ENCODE measurements around the gene GSTK1. TPM values are rescaled to one million over a fixed set of nuclear protein-coding genes. Genes with fewer than 3 reads are reported as not detected.

GSTK1 gene
- polyA plus RNA-seq, 1 of the 3 experiments (the other 2 are of a cell fraction): 299 TPM

DNA sequence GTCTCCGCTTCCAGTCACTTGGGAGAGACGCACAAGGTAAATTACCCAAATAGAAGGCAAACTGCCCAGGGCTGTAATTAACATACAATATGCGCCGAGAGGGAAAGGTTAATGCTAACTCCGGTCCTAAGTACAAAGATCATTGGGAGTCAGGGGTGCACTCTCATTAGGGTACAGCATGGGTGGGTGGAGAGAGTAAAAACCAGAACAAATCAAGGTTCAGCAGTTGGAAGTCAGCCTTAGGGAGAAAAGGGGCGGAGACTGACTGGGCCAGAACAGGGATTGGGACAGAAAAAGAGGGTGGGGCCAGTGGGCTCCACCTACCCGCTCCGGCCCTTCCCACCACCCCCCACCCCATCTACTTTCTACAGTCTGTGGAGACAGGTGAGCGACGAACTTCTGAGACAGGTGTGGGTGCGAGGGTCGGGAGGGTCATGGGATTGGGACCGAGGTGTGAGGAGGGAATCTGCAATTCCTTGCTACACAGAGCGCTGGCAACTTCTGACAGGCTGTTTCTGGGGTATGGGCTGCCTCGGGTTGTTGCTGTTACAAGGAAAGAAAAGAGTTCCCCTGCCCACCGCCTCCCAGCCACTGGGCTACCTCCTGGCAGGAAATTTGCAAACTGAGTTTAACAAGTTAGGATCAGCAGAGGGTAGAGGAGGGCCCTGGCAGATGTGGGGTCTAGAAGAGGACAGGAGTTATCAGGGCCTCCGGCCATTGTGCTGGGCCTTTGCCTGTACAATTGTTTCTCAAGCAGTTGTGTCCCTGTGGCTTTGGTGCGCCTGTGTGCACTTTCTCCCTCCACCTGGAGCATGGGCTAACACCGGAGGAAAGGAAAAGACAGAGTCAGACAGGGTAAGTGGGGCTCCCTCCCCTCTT lies 21.6 kb downstream of the GSTK1 start, which contains the start of gene TMEM139:
Gene TMEM139 (plus strand): TSS at position 368 of the 879 bp plus-strand sequence. CDS start 1,000 bp downstream, outside the sequence.
- H3K9me2 ChIP-seq: no peaks in the 10 kb centered on the region
- peaks cover 14% of the 10 kb centered on the region for H3K79me2 ChIP-seq (ENCODE audit: insufficient read depth)
- DNase-seq: peak; percentile 56
- ChIA-PET CTCF (no interaction called here), POLR2A (no interaction called here)
- no peaks in the 10 kb centered on the region for H3K9me3 ChIP-seq
- no peak within 1 kb of the TSS for H3K9ac ChIP-seq
- 92% methylated on average over 19 of the region's 19 CpGs for WGBS (ENCODE audit: low lambda C conversion rate)
- H3K4me1 ChIP-seq (ENCODE audit: control insufficient read depth in 1 of 2, insufficient read depth in 2 of 2, low read depth in 1 of 2, low read length in 1 of 2): peaks cover 7 to 19% of the 10 kb centered on the region in 2 experiments; a peak in 3 of 4 replicates
- TF ChIP-seq TCF12 (IDR thresholded peaks at IDR 0.05) (no peak), NRF1 (IDR thresholded peaks at IDR 0.05; ENCODE audit: low read depth, low read length) (no peak), NFIC (IDR thresholded peaks at IDR 0.05; ENCODE audit: borderline replicate concordance) (no peak), JUND (IDR thresholded peaks at IDR 0.05) (no peak), TEAD4 (IDR thresholded peaks at IDR 0.05; ENCODE audit: borderline replicate concordance, insufficient read depth) (no peak), SIN3A (IDR thresholded peaks at IDR 0.05; ENCODE audit: borderline replicate concordance, low read depth, low read length) (no peak), MEF2A (IDR thresholded peaks at IDR 0.05; ENCODE audit: borderline replicate concordance, low read depth) (no peak), POLR2AphosphoS5 (IDR thresholded peaks at IDR 0.05; ENCODE audit: low read depth, low read length) (no peak), EZH2phosphoT487 (IDR thresholded peaks at IDR 0.05; ENCODE audit: borderline replicate concordance, low read depth) (no peak), GATA2 (CRISPR knock-in tag; IDR thresholded peaks at IDR 0.05) (no peak), RCOR1 (IDR thresholded peaks at IDR 0.05; ENCODE audit: low read length) (no peak), GABPA (IDR thresholded peaks at IDR 0.05; ENCODE audit: low read depth) (no peak)
- TF ChIP-seq, protein P1, sequence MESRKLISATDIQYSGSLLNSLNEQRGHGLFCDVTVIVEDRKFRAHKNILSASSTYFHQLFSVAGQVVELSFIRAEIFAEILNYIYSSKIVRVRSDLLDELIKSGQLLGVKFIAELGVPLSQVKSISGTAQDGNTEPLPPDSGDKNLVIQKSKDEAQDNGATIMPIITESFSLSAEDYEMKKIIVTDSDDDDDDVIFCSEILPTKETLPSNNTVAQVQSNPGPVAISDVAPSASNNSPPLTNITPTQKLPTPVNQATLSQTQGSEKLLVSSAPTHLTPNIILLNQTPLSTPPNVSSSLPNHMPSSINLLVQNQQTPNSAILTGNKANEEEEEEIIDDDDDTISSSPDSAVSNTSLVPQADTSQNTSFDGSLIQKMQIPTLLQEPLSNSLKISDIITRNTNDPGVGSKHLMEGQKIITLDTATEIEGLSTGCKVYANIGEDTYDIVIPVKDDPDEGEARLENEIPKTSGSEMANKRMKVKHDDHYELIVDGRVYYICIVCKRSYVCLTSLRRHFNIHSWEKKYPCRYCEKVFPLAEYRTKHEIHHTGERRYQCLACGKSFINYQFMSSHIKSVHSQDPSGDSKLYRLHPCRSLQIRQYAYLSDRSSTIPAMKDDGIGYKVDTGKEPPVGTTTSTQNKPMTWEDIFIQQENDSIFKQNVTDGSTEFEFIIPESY (IDR thresholded peaks at IDR 0.05; ENCODE audit: borderline replicate concordance, low read depth): no peak
- TF ChIP-seq, protein P2, sequence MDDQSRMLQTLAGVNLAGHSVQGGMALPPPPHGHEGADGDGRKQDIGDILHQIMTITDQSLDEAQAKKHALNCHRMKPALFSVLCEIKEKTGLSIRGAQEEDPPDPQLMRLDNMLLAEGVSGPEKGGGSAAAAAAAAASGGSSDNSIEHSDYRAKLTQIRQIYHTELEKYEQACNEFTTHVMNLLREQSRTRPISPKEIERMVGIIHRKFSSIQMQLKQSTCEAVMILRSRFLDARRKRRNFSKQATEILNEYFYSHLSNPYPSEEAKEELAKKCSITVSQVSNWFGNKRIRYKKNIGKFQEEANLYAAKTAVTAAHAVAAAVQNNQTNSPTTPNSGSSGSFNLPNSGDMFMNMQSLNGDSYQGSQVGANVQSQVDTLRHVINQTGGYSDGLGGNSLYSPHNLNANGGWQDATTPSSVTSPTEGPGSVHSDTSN (IDR thresholded peaks at IDR 0.05): no peak
- TF ChIP-seq, protein P3, sequence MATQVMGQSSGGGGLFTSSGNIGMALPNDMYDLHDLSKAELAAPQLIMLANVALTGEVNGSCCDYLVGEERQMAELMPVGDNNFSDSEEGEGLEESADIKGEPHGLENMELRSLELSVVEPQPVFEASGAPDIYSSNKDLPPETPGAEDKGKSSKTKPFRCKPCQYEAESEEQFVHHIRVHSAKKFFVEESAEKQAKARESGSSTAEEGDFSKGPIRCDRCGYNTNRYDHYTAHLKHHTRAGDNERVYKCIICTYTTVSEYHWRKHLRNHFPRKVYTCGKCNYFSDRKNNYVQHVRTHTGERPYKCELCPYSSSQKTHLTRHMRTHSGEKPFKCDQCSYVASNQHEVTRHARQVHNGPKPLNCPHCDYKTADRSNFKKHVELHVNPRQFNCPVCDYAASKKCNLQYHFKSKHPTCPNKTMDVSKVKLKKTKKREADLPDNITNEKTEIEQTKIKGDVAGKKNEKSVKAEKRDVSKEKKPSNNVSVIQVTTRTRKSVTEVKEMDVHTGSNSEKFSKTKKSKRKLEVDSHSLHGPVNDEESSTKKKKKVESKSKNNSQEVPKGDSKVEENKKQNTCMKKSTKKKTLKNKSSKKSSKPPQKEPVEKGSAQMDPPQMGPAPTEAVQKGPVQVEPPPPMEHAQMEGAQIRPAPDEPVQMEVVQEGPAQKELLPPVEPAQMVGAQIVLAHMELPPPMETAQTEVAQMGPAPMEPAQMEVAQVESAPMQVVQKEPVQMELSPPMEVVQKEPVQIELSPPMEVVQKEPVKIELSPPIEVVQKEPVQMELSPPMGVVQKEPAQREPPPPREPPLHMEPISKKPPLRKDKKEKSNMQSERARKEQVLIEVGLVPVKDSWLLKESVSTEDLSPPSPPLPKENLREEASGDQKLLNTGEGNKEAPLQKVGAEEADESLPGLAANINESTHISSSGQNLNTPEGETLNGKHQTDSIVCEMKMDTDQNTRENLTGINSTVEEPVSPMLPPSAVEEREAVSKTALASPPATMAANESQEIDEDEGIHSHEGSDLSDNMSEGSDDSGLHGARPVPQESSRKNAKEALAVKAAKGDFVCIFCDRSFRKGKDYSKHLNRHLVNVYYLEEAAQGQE (IDR thresholded peaks at IDR 0.05; ENCODE audit: low read depth, low read length): no peak
- TF ChIP-seq, protein P4, sequence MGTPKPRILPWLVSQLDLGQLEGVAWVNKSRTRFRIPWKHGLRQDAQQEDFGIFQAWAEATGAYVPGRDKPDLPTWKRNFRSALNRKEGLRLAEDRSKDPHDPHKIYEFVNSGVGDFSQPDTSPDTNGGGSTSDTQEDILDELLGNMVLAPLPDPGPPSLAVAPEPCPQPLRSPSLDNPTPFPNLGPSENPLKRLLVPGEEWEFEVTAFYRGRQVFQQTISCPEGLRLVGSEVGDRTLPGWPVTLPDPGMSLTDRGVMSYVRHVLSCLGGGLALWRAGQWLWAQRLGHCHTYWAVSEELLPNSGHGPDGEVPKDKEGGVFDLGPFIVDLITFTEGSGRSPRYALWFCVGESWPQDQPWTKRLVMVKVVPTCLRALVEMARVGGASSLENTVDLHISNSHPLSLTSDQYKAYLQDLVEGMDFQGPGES (IDR thresholded peaks at IDR 0.05; ENCODE audit: low read depth, low read length): no peak
- TF ChIP-seq, protein P5, sequence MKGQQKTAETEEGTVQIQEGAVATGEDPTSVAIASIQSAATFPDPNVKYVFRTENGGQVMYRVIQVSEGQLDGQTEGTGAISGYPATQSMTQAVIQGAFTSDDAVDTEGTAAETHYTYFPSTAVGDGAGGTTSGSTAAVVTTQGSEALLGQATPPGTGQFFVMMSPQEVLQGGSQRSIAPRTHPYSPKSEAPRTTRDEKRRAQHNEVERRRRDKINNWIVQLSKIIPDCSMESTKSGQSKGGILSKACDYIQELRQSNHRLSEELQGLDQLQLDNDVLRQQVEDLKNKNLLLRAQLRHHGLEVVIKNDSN (IDR thresholded peaks at IDR 0.05; ENCODE audit: borderline replicate concordance, low read depth): no peak
- H4K20me1 ChIP-seq (ENCODE audit: insufficient read depth): 0 out of 2 replicates have a peak, but pooled peaks cover 2% of the 10 kb centered on the region
- H3K4me2 ChIP-seq: no peak within 1 kb of the TSS
- H3F3A ChIP-seq (replicated peaks; ENCODE audit: insufficient read depth): no peaks in the 10 kb centered on the region
- H3K27ac ChIP-seq (ENCODE audit: low read depth in 2 of 2, low read length in 1 of 2): no peak within 1 kb of the TSS
- no peaks in the 10 kb centered on the region for H3K36me3 ChIP-seq (replicated peaks in 1 of 2; ENCODE audit: control insufficient read depth in 1 of 2, insufficient read depth in 2 of 2, low read length in 1 of 2)
- H3K27me3 ChIP-seq (ENCODE audit: insufficient read depth): no peaks in the 10 kb centered on the region
- H2AFZ ChIP-seq (ENCODE audit: low read depth): no peak within 1 kb of the TSS
- no peak within 1 kb of the TSS for H3K4me3 ChIP-seq (ENCODE audit: low read depth in 2 of 2, low read length in 1 of 2)
